Activated CD8-positive, alpha-beta memory T cell treated with anti-CD3 and anti-CD28 coated beads for 48 hours (primary cell): ENCODE measurements around the gene NCBP2L.
"Not testable (repeated sequence)": the region's sequence is repeated elsewhere in the genome, so short reads cannot be mapped to it uniquely, and the experiment has no call there.

Experiments
- DNase-seq, 3 experiments: peaks; one replicate each; pipeline ENCODE4 v3.0.0-alpha.2; 2020; ENCODE audit warnings: low read depth in 2 of 3, low spot score in 2 of 3

Gene NCBP2L

DNA sequence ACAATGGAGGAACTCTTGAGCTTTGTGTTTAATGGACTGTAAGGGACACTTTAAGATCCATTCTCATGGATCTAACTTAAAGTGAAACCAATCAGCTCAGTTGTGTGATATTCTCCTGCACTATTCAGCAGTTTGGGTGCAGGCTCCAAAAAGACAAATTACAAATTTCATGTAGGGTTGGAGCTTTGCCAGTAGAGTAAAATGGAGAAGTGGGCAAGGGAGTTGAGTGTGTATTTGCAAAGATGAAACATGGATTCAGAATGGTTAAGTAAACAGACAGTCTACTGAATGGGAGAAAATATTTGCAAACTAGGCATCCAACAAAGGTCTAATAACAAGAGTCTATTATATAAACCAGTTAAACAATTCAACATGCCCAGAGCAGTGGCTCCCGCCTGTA is 26.9 kb downstream of the NCBP2L start:
- DNase-seq = no peak

DNA sequence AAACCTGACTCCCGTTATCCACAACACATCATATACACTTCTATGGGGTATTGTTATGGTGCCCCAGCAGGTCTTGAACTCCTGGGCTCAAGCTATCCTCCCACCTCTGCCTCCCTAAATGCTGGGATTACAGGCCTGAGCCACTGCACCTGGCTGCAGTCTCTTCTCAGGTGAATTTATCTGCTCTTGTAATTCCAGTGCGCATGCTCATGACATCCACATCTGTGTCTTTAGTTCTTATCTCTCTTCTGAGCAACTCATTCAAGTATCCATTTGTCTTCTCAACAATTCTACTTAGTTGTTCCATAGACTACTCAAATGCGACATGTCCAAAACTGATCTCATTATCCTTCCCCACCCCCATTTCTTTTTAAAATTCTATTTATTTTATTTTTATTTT is 27.6 kb downstream of the NCBP2L start:
- DNase-seq = no peak

DNA sequence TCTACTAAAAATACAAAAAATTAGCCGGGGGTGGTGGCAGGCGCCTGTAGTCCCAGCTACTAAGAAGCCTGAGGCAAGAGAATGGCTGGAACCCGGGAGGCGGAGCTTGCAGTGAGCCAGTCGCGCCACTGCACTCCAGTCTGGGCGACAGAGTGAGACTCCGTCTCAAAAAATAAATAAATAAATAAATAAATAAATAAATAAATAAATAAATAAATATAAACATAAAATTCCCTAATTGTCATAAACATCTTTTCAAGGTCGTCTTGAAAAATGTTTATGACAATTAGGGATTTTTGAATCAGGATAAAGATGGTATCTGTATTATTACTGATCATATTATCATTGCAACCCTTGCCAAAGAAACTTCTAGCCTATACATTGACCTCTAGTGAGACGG is 32.5 kb downstream of the NCBP2L start:
- DNase-seq = not testable (repeated sequence)

DNA sequence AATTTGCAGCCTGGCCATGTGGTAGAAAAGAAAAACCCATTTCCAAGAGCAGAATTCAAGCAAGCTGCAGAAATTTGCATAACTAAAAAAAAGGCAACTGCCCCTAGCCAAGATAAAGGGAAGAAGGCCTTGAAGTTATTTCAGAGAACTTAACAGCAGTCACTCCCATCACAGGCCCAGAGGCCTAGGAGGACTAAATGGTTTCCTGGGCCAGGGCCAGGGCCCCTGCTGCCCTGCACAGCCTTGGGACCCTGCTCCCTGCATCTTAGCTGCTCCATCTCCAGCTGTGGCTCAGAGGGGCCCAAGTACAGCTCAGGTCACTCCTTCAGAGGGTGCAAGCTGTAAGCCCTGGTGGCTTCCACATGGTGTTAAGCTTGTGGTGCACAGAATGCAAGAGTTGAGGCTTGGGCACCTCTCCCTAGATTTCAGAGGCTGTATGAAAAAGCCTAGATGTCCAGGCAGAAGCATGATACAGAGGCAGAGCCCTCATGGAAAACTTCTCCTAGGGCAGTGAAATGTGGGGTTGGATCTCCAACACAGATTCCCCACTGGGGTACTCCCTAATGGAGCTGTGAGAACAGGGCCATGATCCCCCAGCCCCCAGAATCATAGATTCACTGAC is 41.5 kb downstream of the NCBP2L start:
- DNase-seq = no peak

DNA sequence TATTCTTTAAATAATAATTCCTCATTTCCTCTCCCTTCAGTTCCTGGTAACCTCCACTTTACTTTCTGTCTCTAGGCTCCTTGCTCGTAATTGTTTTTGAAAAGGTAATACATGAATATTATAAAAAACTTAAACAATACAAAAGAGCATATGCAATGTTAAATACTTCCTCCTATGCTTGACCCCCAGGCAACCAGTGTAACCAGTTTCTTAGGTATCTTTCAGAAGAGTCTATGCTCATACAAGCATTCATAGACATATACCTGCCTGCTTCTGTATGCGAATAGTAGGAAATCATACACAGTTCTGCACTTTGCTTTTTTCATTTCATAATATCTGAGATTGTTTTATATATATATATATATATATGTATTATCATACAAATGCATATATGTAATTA is 45.5 kb downstream of the NCBP2L start:
- no peak for DNase-seq

DNA sequence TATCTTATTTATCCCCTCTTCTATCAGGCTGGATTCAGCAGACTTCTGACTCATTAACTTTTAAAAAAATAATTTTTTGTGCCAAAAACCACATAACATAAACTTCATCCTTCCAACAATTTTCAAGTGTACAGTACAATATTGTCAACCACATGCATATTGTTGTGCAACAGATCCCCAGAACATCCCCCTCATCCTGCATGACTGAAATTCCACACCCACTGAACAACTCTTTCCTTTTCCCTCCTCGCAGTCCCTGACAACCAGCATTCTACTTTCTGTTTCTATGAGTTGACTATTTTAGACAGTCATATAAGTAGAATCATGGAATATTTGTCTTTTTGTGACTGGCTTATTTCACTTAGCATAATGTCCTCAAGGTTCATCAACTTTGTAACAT is 45.9 kb downstream of the NCBP2L start:
- no peak for DNase-seq

DNA sequence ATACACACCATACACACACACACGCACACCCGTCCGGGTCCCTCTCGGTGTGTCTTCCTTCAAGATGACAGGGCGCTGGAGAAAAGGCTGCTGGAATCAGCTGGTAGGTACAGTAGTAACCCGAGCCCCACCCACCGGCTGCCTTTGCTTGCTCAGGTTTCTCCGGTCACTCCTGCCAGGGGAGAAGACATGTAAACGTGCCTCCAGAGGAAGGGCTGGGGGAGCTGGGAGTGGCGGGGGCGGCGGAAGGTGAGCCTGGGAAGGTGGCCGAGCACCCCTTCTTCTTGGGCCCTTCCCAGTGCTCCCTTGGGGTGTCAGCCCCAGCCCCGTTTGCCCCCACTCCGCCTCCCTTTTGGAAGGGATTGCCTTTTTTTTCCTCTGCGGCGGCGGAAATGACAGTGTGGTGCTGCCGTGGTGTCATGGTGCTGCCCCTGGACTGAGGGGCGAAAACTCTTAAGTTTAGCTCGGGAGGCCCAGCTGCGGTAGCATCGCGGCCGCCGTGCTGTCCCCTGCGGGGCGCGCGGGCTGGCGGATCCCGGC is 48.2 kb downstream of the NCBP2L start, which contains the start of gene MID2:
Gene MID2, plus strand, starts transcription at position 169 of the 540 bp plus-strand sequence. CDS start 561 bp downstream, outside the sequence.
- peak; percentile 7 to 25 (median 9) for DNase-seq

DNA sequence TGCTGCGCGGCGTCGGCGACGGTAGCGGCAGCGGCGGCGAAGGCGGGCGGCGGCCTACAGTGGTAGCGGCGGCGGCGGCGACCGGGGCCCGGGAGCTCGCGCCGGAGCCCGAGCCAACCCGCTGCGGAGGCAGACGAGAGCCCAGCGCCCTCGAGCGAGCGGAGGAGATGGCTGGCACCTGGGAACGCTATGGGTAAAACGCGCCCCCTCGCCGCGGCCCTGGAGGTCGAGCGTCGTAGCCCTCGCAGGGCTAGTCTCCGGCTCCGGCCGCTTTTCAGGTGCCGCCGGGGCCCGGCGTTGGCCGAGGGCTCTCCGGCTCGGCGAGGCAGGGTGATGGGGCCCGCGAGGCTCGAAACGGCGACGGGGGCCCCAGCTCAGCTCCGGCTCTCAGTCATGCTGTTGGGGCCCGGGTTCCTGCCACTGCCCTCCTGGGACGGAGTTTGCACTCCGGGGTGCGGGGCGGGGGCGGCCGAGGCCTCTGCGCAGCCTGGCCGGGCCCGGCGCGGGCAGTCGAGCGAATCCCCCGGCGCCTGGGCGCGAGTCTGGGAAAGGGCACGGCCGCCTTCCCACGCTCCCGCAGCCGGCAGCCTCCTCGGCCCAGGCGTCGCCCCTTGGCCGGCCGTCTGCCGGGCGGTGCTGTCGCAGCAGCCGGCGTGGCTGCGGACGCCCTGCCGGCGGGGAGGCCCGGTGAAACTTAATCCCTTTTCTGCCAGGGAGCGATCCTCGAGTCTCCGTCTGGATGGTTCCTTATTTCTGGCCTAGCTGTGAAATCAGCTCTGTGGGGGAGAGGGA is 48.9 kb downstream of the NCBP2L start:
- peak in 2 of 3 experiments; percentile 2 to 5 for DNase-seq

DNA sequence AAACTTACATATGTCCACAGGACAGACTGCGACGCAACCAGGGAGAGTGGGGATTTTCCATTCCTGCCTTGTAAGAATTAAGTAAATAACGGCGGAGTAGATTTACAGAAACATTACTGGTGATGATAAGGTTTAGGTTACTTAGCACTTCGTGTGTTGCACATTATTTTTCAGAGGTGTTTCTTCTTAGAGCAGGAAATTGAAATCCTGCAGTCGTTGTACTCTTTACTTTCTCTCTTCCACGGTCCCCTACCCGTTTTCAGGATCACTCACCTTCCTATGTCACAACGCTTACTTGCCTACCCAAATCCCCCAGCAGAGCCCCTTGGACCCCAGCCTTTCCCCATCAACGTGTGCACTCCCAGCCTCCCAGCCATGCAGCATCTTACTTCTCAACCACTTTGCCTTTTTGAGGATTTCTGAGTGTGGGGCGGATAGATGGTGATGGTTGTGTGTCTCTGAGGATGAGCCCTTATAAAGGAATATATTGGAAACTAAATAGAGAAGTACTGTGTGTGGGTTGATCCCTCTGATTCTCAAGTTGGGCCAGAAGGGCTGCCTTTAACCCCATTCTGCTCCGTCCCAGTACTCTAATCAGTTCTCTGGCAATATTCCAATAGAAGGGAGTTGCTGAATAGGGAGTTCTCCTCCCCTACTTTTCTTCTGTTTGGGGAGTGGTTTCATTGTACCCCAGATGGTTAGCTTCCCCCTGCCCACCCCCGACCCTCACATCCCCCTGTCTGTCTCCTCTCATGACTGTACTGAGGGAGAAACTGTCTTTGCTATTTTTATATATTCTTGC is 49.7 kb downstream of the NCBP2L start:
- no peak for DNase-seq

DNA sequence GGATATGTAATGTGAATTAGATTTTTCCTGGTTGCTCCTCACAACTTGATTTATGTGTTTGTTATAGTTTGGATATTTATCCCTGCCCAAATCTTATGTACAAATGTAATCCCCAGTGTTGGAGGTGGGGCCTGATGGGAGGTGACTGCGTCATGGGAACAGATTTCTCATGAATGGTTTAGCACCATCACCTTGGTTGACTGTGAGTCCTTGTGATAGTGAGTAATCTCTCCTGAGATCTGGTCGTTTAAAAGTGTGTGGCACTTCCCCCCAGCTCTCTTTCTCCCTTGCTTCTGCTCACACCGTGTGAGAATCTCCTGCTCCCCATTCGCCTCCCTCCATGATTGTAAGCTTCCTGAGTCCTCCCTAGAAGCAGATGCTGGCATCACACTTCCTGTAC is 50.3 kb downstream of the NCBP2L start:
- DNase-seq = no peak

DNA sequence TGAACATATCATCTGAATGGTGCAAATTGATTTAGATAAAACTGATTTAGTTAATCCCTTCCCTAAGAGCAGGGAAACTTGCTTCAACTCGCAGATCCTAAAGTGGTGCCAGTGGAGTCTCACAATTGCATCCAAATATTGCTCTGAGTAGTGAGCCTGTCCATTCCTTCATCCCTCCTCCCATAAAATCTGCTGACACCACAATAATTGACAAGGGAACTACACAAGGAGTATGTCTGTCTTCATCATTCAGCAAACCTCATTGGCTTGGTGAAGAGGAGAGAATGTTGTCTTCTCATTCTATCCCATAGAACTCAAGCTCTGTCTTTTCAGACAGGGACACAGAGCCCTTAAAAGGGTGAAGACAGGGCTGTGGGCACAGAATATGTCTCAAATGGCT is 52.3 kb downstream of the NCBP2L start:
- DNase-seq = no peak

DNA sequence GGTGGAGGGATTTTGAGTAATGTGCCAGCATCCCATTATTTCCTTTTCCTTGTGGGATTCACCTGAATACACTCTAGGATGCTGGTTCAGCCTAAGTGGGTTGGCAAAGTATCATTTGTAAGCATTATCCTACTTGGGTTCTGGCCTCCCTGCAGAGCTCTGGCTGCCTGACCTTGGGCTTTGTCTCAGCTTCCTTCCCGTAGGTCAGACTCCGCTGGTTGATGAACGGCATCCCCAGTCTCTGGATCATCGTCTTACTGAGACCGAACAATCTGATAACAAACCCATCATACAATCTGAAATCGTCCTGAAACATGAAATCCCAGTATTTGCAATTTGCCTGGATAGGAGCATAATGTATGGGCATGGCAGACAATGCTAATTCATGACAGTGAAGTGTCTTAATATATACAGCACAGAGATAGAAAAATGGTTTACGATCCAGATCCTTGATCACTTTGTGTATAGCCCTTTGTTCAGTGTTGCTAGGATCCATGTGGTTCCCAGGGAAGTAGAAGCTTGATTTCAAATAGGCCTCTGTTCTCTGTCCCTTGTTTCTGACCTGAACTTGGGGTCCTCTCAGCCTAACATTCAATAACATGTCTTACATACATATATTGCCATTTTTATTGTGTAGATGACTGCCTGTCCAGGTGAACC is 53.7 kb downstream of the NCBP2L start:
- no peak for DNase-seq

DNA sequence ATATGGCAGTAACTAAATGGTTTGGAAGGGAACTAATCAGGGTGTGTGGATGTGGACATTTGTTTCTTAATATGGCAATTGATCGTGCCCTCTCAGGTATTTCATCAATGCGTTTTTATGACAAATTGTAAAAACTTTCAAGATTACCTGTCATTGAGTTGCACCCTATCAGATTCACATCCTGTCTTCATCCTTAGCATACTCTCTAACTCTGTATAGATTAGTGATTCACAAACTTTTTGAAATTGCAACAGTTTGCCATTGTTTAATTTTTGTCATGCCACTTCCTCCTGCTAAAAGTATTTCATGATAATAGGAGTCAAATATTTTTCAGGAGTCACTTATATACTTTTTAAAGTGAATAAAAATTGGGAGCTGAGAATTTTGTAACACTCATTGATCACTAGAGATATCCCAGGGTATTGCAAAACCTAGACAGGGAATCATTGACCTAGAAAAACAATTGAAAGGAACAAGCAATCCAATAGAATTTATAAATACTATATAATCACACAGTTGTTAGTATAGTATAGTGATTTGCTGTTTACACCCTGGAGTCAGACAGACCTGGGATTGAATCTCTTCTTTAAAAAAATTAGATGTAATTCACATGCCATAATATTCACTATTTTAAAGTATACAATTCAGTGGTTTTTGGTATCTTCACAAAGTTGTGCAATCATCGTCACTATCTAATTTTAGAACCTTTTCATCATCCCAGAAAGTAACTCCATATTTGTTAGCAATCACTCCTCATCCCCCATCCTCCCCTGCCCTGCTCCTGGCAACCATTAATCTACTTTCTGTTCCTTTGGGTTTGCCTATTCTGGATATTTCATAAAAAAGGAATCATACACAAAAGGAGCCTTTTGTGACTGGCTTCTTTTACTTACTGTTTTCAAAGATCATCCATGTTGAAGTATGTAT is 57.0 kb downstream of the NCBP2L start:
- DNase-seq = no peak

DNA sequence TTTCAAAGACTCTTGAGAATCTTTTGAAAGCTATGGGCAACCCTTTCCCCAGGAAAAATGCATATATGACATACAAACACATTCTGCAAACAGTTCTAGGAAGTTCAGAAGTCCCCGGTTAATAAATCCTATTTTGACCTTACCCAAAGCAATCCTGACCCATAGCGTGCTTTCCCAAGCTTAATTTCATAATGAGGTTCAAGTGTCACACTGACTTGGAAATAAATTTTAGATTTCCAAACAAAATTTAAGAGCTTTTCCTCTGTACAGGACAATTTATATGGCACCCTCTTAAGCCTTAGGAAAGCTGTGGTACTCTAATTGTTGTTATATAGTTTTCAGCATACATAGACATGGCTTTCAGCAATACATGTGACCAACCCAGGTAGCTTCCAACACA is 59.4 kb downstream of the NCBP2L start:
- no peak for DNase-seq

DNA sequence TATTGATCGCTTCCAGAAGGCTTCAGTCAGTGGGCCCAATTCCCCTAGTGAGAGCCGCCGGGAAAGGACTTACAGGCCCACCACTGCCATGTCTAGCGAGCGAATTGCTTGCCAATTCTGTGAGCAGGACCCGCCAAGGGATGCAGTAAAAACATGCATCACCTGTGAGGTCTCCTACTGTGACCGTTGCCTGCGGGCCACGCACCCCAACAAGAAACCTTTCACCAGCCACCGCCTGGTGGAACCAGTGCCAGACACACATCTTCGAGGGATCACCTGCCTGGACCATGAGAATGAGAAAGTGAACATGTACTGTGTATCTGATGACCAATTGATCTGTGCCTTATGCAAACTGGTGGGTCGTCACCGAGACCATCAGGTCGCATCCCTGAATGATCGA is 63.4 kb downstream of the NCBP2L start:
- no peak for DNase-seq

DNA sequence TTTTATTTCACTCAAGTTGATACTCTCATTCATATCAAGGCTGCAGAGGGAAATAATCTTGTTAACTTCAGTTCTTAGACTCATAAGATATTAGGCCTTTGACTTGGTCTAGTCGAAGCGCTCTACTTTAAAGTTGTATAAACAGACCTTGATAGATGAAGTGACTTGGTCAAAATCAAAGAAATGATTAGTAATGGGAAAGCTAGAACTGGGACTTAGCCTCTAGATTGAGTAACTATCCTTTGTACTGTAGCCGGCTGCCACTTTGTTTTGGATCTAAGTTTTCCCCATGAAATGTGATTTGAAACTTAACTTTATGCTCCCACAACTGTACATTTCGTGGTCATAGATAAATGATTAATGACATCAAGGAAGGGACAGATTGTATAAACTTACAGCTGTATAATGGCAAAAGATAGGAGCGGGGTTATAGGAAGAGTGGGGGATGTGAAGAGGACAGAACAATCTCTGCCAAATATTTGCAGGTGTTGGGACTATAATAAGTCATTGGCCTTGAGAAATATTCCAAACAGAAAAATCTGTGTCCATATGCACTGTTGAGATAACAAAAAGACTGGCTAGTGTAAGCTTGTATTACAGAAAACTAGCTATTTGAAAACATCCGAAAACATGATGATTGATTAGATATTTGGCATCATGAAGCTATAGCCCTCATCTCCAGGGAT is 65.3 kb downstream of the NCBP2L start:
- DNase-seq = no peak
